Measurements from ENCODE around the gene SLC16A3.

SLC16A3 gene

GRCh38 chr17:82237083-82237745 lies 8.4 kb downstream of the SLC16A3 start:
- DNase-seq: no peak

- no peak for DNase-seq
Observed at GRCh38 chr17:82237746-82238471, 9.1 kb downstream of the SLC16A3 start.

- DNase-seq: peak; percentile 86
Observed at GRCh38 chr17:82238472-82239201, 9.8 kb downstream of the SLC16A3 start.

GRCh38 chr17:82239401-82239925 lies 10.6 kb downstream of the SLC16A3 start:
- no peak for DNase-seq

GRCh38 chr17:82239926-82240505 lies 11.2 kb downstream of the SLC16A3 start:
- DNase-seq: no peak

- DNase-seq: no peak
Observed at GRCh38 chr17:82240506-82241182, 11.8 kb downstream of the SLC16A3 start.

GRCh38 chr17:82241183-82241925 lies 12.5 kb downstream of the SLC16A3 start:
- peak; percentile 32 for DNase-seq

- DNase-seq: no peak
Observed at GRCh38 chr17:82241926-82242697, 13.3 kb downstream of the SLC16A3 start.

GRCh38 chr17:82242698-82242976 lies 13.8 kb downstream of the SLC16A3 start:
- DNase-seq: no peak

GRCh38 chr17:82242977-82243647 lies 14.3 kb downstream of the SLC16A3 start:
- no peak for DNase-seq

- no peak for DNase-seq
Observed at GRCh38 chr17:82243648-82244412, 15.0 kb downstream of the SLC16A3 start.

- peak; percentile 45 for DNase-seq
Observed at GRCh38 chr17:82244413-82245133, 15.7 kb downstream of the SLC16A3 start.

- DNase-seq: no peak
Observed at GRCh38 chr17:82245134-82246039, 16.5 kb downstream of the SLC16A3 start.

- no peak for DNase-seq
Observed at GRCh38 chr17:82246040-82246364, 17.2 kb downstream of the SLC16A3 start.

GRCh38 chr17:82246365-82247181 lies 17.7 kb downstream of the SLC16A3 start:
- no peak for DNase-seq

GRCh38 chr17:82247182-82247823 lies 18.5 kb downstream of the SLC16A3 start:
- no peak for DNase-seq
